Endothelial cell of umbilical vein (primary cell): ENCODE data around the gene SETMAR. TPM values are rescaled to one million over a fixed set of nuclear protein-coding genes. Genes with fewer than 3 reads are reported as not detected.

Source experiments
- BruUV-seq: library from RNA; stranded (reverse); fragments of 400-500 nt; replicated peaks from 2 replicates; lab custom pipeline; 2021; lab: Mats Ljungman, UMichigan
- CTCF ChIA-PET: fragments of 300-600, 350-600 bp; sonication (Branson Sonifier 250); formaldehyde crosslinking; loops from one replicate; lab custom pipeline; 2021; ENCODE audit warnings: antibody characterized with exemption, inconsistent platforms; lab: Charles Lee
- POLR2A ChIA-PET: fragments of 300-600, 350-600 bp; sonication (Branson Sonifier 250); formaldehyde crosslinking; loops from one replicate; lab custom pipeline; 2021; ENCODE audit warnings: antibody characterized with exemption, inconsistent platforms; lab: Charles Lee
- DNase-seq: peaks from one replicate; pipeline ENCODE4 v3.0.0-alpha.2; 2011; ENCODE audit warnings: low read depth, low spot score
- FAIRE-seq: peaks from 2 replicates; lab custom pipeline; 2011; peaks lifted over from hg19 to GRCh38; lab: Jason Lieb, UNC
- H2AFZ ChIP-seq: 2 replicates; pipeline ENCODE4 v1.6.0; 2012; ENCODE audit warnings: low read depth, low read length, control low read depth, inconsistent platforms
- H3K27ac ChIP-seq: 2 replicates; pipeline ENCODE4 v1.5.1; 2011; ENCODE audit warnings: low read depth, mild to moderate bottlenecking, control low read depth, low read length, moderate library complexity; ENCODE audit not compliant: insufficient read depth
- H3K27me3 ChIP-seq, 2 experiments: 2 replicates each; pipeline versions ENCODE4 v1.6.0 to v1.6.1; 2011; ENCODE audit warnings: low read length in 2 of 2, mixed read lengths in 1 of 2; ENCODE audit not compliant: control insufficient read depth in 2 of 2, insufficient read depth in 2 of 2
- H3K36me3 ChIP-seq, 2 experiments: 2 replicates in 1 of 2; 3 replicates in 1 of 2; pipeline ENCODE4 v1.5.1; 2011; ENCODE audit warnings: low read length in 2 of 2, mild to moderate bottlenecking in 1 of 2, moderate library complexity in 1 of 2; ENCODE audit not compliant: control insufficient read depth in 2 of 2, insufficient read depth in 2 of 2; ENCODE audit errors: extremely low read depth in 1 of 2
- H3K4me1 ChIP-seq: 3 replicates; pipeline ENCODE4 v1.5.1; 2011; ENCODE audit warnings: mild to moderate bottlenecking, low read length; ENCODE audit not compliant: control insufficient read depth, insufficient read depth; ENCODE audit errors: extremely low read depth
- H3K4me2 ChIP-seq: 2 replicates; pipeline ENCODE4 v1.6.1; 2011; ENCODE audit warnings: low read length, control low read depth, mixed read lengths; ENCODE audit not compliant: insufficient read depth
- H3K4me3 ChIP-seq, 3 experiments: fragments of 200-600 bp in 1 of 3; sonication (generic), shearing (Covaris generic) in 1 of 3; replicated peaks in 1 of 3; 2 replicates each; pipeline ENCODE4 v1.5.1; 2011 to 2016; ENCODE audit warnings: control low read depth in 3 of 3, low read length in 3 of 3, mild to moderate bottlenecking in 2 of 3, inconsistent platforms in 1 of 3, low read depth in 1 of 3, moderate library complexity in 1 of 3; ENCODE audit not compliant: insufficient read depth in 1 of 3
- H3K79me2 ChIP-seq: 2 replicates; pipeline ENCODE4 v1.6.0; 2012; ENCODE audit warnings: low read length, inconsistent platforms; ENCODE audit not compliant: control insufficient read depth, insufficient read depth
- H3K9ac ChIP-seq: replicated peaks from 2 replicates; pipeline ENCODE3; 2011; ENCODE audit warnings: low read length, control low read depth; ENCODE audit not compliant: insufficient read depth; ENCODE audit errors: extremely low read depth
- H3K9me1 ChIP-seq: replicated peaks from 3 replicates; pipeline ENCODE4 v1.6.0; 2011; ENCODE audit warnings: mild to moderate bottlenecking, low read length; ENCODE audit not compliant: control insufficient read depth, insufficient read depth; ENCODE audit errors: extremely low read depth
- H3K9me3 ChIP-seq: replicated peaks from 2 replicates; pipeline ENCODE4 v1.5.1; 2012; ENCODE audit warnings: low read length, inconsistent platforms; ENCODE audit not compliant: control insufficient read depth, insufficient read depth
- H4K20me1 ChIP-seq: replicated peaks from 2 replicates; pipeline ENCODE3; 2011; ENCODE audit warnings: mild to moderate bottlenecking, low read length; ENCODE audit not compliant: control insufficient read depth, insufficient read depth; ENCODE audit errors: extremely low read depth
- EZH2 ChIP-seq: IDR thresholded peaks from 2 replicates; pipeline ENCODE4 v1.6.1; 2012; ENCODE audit warnings: borderline replicate concordance, low read depth, mild to moderate bottlenecking, moderate library complexity, low read length, inconsistent platforms; ENCODE audit not compliant: severe bottlenecking
- FOS ChIP-seq: IDR thresholded peaks from 2 replicates; pipeline ENCODE4 v1.6.1; 2011; ENCODE audit warnings: mild to moderate bottlenecking, low read length, moderate library complexity, borderline replicate concordance; ENCODE audit not compliant: insufficient read depth
- GATA2 ChIP-seq: IDR thresholded peaks from 2 replicates; pipeline ENCODE4 v1.7.0; 2011; ENCODE audit warnings: low read depth, mild to moderate bottlenecking, moderate library complexity, mixed read lengths, low read length; ENCODE audit not compliant: insufficient read length, insufficient read depth
- JUN ChIP-seq: IDR thresholded peaks from 2 replicates; pipeline ENCODE4 v1.6.1; 2011; ENCODE audit warnings: borderline replicate concordance, low read depth; ENCODE audit not compliant: insufficient read length, insufficient read depth
- MAX ChIP-seq: IDR thresholded peaks from 2 replicates; pipeline ENCODE4 v1.6.1; 2011; ENCODE audit not compliant: insufficient read depth, insufficient read length
- MYC ChIP-seq: IDR thresholded peaks from one replicate; pipeline ENCODE4 v1.6.1; 2011; ENCODE audit warnings: mild to moderate bottlenecking, low read depth, low read length
- POLR2A ChIP-seq: IDR thresholded peaks from 2 replicates; pipeline ENCODE4 v1.6.1; 2012; ENCODE audit warnings: low read depth, mild to moderate bottlenecking, control low read depth, low read length
- POLR2AphosphoS5 ChIP-seq: IDR thresholded peaks from 2 replicates; pipeline ENCODE4 v1.6.1; 2012; ENCODE audit warnings: low read depth, mild to moderate bottlenecking, control low read depth, low read length, moderate library complexity; ENCODE audit not compliant: insufficient read depth
- dilution Hi-C: fragments of 300-500 bp; cut with MboI; formaldehyde crosslinking; loops from one replicate; pipeline ENCODE4 v1.15.0; 2019; ENCODE audit warnings: low sequenced_read_pairs; ENCODE audit not compliant: extremely low pct_ligation_motif_present
- intact Hi-C: fragments of 100-400 bp; cut with micrococcal nuclease; formaldehyde crosslinking; loops from one replicate; pipeline ENCODE4 v1.10.0; 2022
- polyA plus RNA-seq, 4 experiments: library from polyadenylated mRNA; depleted of rRNA in 3 of 4; stranded (reverse) in 3 of 4; unstranded in 1 of 4; fragments of >200 nt; gene quantifications; 2 replicates each; pipeline versions ENCODE4 v1.2.1 to v1.2.3, GENCODE V29; 2011 to 2012; ENCODE audit warnings: missing spikeins in 1 of 4
- total RNA-seq: library from RNA; stranded (reverse); gene quantifications from 2 replicates; pipeline ENCODE4 v1.2.3, GENCODE V29; 2021
- TF ChIP-seq, protein P1 (sequence below), 2 donors: IDR thresholded peaks; 1 replicate in 1 of 2; 2 replicates in 1 of 2; pipeline ENCODE4 v1.5.1; 2011; ENCODE audit warnings: low read length in 2 of 2, mild to moderate bottlenecking in 2 of 2, moderate library complexity in 2 of 2, control low read depth in 1 of 2, inconsistent platforms in 1 of 2, low read depth in 1 of 2; ENCODE audit not compliant: insufficient read depth in 1 of 2; ENCODE audit errors: extremely low read depth in 1 of 2

Gene SETMAR
- total and polyA plus RNA-seq, 2 donors (not counting 3 experiments of a cell fraction or from before 2014, with no cell fraction given): 9.6 to 15.4 TPM

- H3K4me2 ChIP-seq: no peak overlapping the region
- dilution Hi-C loops (no loop called here), intact Hi-C loops (no loop called here)
- no peaks in the 10 kb centered on the region for H3K36me3 ChIP-seq
- DNase-seq (no peak), FAIRE-seq (no peak)
- TF ChIP-seq EZH2 (no peak), GATA2 (no peak), JUN (no peak), POLR2AphosphoS5 (no peak), POLR2A (no peak), MAX (no peak), FOS (no peak), MYC (no peak)
- TF ChIP-seq, protein P1, sequence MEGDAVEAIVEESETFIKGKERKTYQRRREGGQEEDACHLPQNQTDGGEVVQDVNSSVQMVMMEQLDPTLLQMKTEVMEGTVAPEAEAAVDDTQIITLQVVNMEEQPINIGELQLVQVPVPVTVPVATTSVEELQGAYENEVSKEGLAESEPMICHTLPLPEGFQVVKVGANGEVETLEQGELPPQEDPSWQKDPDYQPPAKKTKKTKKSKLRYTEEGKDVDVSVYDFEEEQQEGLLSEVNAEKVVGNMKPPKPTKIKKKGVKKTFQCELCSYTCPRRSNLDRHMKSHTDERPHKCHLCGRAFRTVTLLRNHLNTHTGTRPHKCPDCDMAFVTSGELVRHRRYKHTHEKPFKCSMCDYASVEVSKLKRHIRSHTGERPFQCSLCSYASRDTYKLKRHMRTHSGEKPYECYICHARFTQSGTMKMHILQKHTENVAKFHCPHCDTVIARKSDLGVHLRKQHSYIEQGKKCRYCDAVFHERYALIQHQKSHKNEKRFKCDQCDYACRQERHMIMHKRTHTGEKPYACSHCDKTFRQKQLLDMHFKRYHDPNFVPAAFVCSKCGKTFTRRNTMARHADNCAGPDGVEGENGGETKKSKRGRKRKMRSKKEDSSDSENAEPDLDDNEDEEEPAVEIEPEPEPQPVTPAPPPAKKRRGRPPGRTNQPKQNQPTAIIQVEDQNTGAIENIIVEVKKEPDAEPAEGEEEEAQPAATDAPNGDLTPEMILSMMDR (IDR thresholded peaks at IDR 0.05; ENCODE audit: extremely low read depth in 1 of 2, insufficient read depth in 1 of 2, low read depth in 1 of 2, low read length in 2 of 2): no peak
- H4K20me1 ChIP-seq: no peaks in the 10 kb centered on the region
- H2AFZ ChIP-seq: no peak overlapping the region
- H3K9me1 ChIP-seq: no peaks in the 10 kb centered on the region
- no peaks in the 10 kb centered on the region for H3K27me3 ChIP-seq
- no peaks in the 10 kb centered on the region for H3K79me2 ChIP-seq
- no peak overlapping the region for H3K4me3 ChIP-seq
- H3K9me3 ChIP-seq: no peaks in the 10 kb centered on the region
- H3K4me1 ChIP-seq: no peaks in the 10 kb centered on the region
- no TSS peak for BruUV-seq
- no peak overlapping the region for H3K9ac ChIP-seq
- ChIA-PET CTCF (interaction anchor here (1.2 to 1.7 kb wide), 3 partner anchors 8 to 11 kb away, joined by 3 to 7 read pairs (median 5); no protein-coding TSS in a partner anchor), POLR2A (interaction anchor here (0.6 kb wide), 1 partner anchor 10 kb away, joined by 4 read pairs; no protein-coding TSS in a partner anchor)
- H3K27ac ChIP-seq: no peak overlapping the region
Measured at GRCh38 chr3:4279516-4280105, 23.6 kb upstream of the SETMAR start.
